Peyer's patch (tissue), 4 donors: ENCODE measurements around the gene KIF26B. TPM values are rescaled to one million over a fixed set of nuclear protein-coding genes. Genes with fewer than 3 reads are reported as not detected.

Experiments
- DNase-seq, 3 donors: peaks; one replicate each; pipeline ENCODE4 v3.0.0-alpha.2; 2017 to 2019
- H3K27ac ChIP-seq, 4 donors: fragments of 200-600 bp; sonication (generic); one replicate each; pipeline ENCODE4 v1.5.1; 2016 to 2019
- H3K27me3 ChIP-seq, 2 donors: fragments of 200-600 bp; sonication (generic); one replicate each; pipeline ENCODE4 v1.5.1; 2019
- H3K36me3 ChIP-seq, 3 donors: fragments of 200-600 bp; sonication (generic); one replicate each; pipeline ENCODE4 v1.5.1; 2016 to 2019
- H3K4me1 ChIP-seq, 4 donors: fragments of 200-600 bp; sonication (generic); one replicate each; pipeline ENCODE4 v1.5.1; 2016 to 2019
- H3K4me3 ChIP-seq, 4 donors: fragments of 200-600 bp; sonication (generic); 1 replicate in 3 of 4; 2 replicates in 1 of 4; pipeline ENCODE4 v1.5.1; 2016 to 2019; ENCODE audit warnings: mild to moderate bottlenecking in 1 of 4
- H3K9me3 ChIP-seq, 4 donors: fragments of 200-600 bp; sonication (generic); one replicate each; pipeline ENCODE4 v1.5.1; 2016 to 2019; ENCODE audit warnings: mild to moderate bottlenecking in 1 of 4
- POLR2A ChIP-seq, 2 donors: fragments of 450-650 bp; IDR thresholded peaks; one replicate each; pipeline ENCODE4 v1.5.1; 2017; ENCODE audit warnings: antibody characterized with exemption in 2 of 2, mild to moderate bottlenecking in 2 of 2, moderate library complexity in 2 of 2
- total RNA-seq, 4 donors: library from RNA; depleted of rRNA; stranded (reverse); fragments of >200 nt; gene quantifications; one replicate each; pipeline ENCODE4 v1.1.0, GENCODE V29; 2016
- TF ChIP-seq, protein P1 (sequence below), 6 experiments: fragments of 450-650 bp in 4 of 6; fragments of 200-600 bp in 2 of 6; sonication (generic) in 1 of 6; IDR thresholded peaks; one replicate each; pipeline ENCODE4 v1.5.1; 2017 to 2019; ENCODE audit warnings: antibody characterized with exemption in 6 of 6, mild to moderate bottlenecking in 3 of 6, moderate library complexity in 1 of 6

The KIF26B gene
- total RNA-seq, 4 donors from 2014 or later = 0.70 to 1.6 (median 1.1) TPM

DNA sequence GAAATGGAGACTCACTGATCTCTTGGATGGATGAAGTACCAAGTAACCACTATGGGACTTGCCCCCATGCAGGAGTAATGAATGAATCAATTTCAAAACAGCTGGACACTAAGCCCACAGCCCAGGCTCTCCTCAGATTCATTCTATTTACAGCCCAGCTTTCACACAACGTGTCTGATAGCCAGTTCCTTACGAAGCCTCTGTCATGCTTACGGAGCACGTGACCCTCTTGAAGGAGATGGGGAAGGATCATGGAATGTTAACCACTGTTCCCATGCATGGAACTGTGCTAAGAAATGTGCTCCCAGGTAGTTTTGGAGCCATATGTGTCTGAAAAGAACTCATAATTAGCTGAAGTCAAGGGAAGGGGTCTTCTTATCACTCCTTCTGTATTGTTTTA, 124.1 kb downstream of the KIF26B start:
- H3K36me3 ChIP-seq = no peaks in the 10 kb centered on the region
- DNase-seq = no peak
- no peaks in the 10 kb centered on the region for H3K4me1 ChIP-seq
- H3K9me3 ChIP-seq = no peaks in the 10 kb centered on the region
- no peak overlapping the region for H3K27ac ChIP-seq
- no peaks in the 10 kb centered on the region for H3K27me3 ChIP-seq
- no peak overlapping the region for H3K4me3 ChIP-seq
- TF ChIP-seq, protein P1, sequence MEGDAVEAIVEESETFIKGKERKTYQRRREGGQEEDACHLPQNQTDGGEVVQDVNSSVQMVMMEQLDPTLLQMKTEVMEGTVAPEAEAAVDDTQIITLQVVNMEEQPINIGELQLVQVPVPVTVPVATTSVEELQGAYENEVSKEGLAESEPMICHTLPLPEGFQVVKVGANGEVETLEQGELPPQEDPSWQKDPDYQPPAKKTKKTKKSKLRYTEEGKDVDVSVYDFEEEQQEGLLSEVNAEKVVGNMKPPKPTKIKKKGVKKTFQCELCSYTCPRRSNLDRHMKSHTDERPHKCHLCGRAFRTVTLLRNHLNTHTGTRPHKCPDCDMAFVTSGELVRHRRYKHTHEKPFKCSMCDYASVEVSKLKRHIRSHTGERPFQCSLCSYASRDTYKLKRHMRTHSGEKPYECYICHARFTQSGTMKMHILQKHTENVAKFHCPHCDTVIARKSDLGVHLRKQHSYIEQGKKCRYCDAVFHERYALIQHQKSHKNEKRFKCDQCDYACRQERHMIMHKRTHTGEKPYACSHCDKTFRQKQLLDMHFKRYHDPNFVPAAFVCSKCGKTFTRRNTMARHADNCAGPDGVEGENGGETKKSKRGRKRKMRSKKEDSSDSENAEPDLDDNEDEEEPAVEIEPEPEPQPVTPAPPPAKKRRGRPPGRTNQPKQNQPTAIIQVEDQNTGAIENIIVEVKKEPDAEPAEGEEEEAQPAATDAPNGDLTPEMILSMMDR (IDR thresholded peaks at IDR 0.05) = no peak
- TF ChIP-seq POLR2A (IDR thresholded peaks at IDR 0.05) = no peak

DNA sequence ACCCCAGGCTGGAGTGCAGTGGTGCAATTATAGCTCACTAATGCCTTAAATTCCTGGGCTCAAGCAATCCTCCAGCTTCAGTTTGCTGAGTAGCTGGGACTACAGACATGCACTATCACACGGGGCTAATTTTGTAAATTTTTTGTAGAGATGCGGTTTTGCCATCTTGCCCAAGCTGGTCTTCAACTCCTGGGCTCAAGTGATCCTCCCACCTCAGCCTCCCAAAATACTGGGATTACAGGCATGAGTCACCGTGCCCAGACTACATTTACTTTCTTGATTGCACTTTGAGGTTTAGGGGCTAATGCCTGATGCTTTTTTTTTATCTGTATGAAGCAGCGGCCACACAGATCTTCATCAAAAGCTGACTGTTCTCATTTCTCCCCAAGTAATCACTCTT, 124.6 kb downstream of the KIF26B start:
- H3K9me3 ChIP-seq = no peaks in the 10 kb centered on the region
- TF ChIP-seq POLR2A (IDR thresholded peaks at IDR 0.05) = no peak
- TF ChIP-seq, protein P1 (IDR thresholded peaks at IDR 0.05) = no peak
- no peak overlapping the region for H3K27ac ChIP-seq
- no peaks in the 10 kb centered on the region for H3K27me3 ChIP-seq
- no peak overlapping the region for H3K4me3 ChIP-seq
- H3K4me1 ChIP-seq = no peaks in the 10 kb centered on the region
- no peaks in the 10 kb centered on the region for H3K36me3 ChIP-seq
- no peak for DNase-seq

DNA sequence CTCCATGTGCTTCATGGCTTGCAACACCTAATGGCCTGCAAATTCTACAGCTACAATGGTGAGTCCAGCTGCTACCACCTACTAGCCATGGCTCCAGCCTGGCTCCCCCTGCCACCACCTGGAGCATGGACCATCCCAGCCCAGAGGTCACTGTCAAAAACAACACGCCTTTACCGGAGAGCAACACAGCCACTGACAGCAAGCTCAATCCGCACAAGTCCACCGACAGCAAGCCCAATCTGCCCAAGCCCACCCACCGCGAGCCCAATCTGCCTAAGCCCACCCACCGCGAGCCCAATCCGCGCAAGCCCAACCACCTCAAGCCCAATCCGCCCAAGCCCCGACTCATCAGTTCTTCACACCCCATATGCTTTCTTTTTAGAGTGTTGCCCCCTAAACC, 128.2 kb downstream of the KIF26B start:
- Histone ChIP-seq H3K4me3 (no peak overlapping the region), H3K27me3 (no peaks in the 10 kb centered on the region), H3K4me1 (no peaks in the 10 kb centered on the region), H3K36me3 (no peaks in the 10 kb centered on the region), H3K9me3 (no peaks in the 10 kb centered on the region), H3K27ac (no peak overlapping the region)
- TF ChIP-seq, protein P1 (IDR thresholded peaks at IDR 0.05) = no peak
- TF ChIP-seq POLR2A (IDR thresholded peaks at IDR 0.05) = no peak
- DNase-seq = no peak

DNA sequence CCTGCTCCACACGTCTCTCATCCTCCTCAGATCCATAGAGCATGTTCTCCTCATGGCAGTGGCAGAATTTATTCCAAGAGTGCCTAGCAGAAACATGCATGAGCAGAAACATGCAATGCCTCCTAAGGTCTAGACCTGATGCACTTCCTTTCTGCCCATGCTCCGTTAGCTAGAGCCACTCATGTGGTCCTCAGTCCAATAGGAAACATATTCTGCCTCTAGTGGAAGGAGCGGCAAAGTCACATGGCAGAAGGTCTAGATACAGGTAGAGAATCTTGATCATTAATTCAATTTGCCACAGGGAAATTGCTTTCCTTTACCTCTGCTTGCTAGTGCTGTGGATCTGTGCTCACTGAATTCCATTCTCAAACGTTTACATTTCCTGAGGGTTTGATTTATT, 130.4 kb downstream of the KIF26B start:
- Histone ChIP-seq H3K4me1 (no peaks in the 10 kb centered on the region), H3K4me3 (no peak overlapping the region), H3K36me3 (no peaks in the 10 kb centered on the region), H3K27ac (no peak overlapping the region), H3K27me3 (no peaks in the 10 kb centered on the region), H3K9me3 (no peaks in the 10 kb centered on the region)
- TF ChIP-seq, protein P1 (IDR thresholded peaks at IDR 0.05) = no peak
- TF ChIP-seq POLR2A (IDR thresholded peaks at IDR 0.05) = no peak
- DNase-seq = no peak

DNA sequence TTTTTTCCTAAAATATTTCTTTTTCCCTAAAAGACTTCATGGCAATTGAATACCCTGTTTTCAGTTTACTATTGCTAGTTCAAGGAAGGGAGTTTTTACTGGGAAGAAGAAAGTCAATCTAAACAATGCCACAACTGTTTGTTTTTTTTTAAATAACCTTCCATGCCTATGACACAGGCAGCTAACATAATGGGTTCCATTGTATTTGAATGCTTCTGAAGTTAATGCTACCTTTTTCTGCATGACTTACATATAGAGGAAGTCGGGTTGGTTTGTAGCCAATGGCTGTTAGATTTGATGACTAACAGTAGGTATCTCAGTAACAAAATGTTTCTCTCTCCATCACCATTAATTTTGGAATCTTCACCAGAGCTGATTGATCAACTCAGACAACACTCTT, 134.0 kb downstream of the KIF26B start:
- Histone ChIP-seq H3K27ac (no peak overlapping the region), H3K9me3 (no peaks in the 10 kb centered on the region), H3K27me3 (no peaks in the 10 kb centered on the region), H3K36me3 (no peaks in the 10 kb centered on the region), H3K4me1 (no peaks in the 10 kb centered on the region), H3K4me3 (no peak overlapping the region)
- TF ChIP-seq, protein P1 (IDR thresholded peaks at IDR 0.05) = no peak
- TF ChIP-seq POLR2A (IDR thresholded peaks at IDR 0.05) = no peak
- no peak for DNase-seq

DNA sequence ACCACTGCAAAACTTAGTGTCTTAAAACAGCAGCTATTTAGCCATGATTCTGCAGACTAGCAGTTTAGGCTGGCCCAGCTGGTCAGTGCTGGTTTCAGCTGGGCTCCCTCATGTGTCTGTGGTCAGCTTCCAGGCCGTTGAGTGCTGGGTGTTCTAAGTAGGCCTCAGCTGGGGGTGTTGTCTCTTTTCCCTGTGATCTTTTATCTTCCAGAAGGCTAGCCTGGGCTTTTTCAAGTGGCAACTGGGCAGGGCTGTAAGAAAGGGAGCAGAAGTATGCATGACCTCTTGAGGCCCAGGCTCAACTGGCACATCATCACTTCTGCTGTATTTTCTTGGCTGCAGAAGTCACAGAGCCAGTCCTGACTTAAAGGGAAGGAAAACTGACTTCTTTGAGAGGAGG, 136.1 kb downstream of the KIF26B start:
- no peak for DNase-seq
- no peaks in the 10 kb centered on the region for H3K4me1 ChIP-seq
- H3K4me3 ChIP-seq = no peak overlapping the region
- TF ChIP-seq, protein P1 (IDR thresholded peaks at IDR 0.05) = no peak
- no peak for TF ChIP-seq POLR2A (IDR thresholded peaks at IDR 0.05)
- no peaks in the 10 kb centered on the region for H3K9me3 ChIP-seq
- no peaks in the 10 kb centered on the region for H3K27me3 ChIP-seq
- no peak overlapping the region for H3K27ac ChIP-seq
- no peaks in the 10 kb centered on the region for H3K36me3 ChIP-seq
